GM18519 (cell line): Measurements from ENCODE around the gene RPRD1A.
"Not testable (repeated sequence)": the region's sequence is repeated elsewhere in the genome, so short reads cannot be mapped to it uniquely, and the experiment has no call there.

ENCODE experiments used
- ATAC-seq: cut with Tn5 transposase; IDR thresholded peaks from one replicate; pipeline ENCODE4 v1.9.1; 2021; ENCODE audit warnings: mild to moderate bottlenecking, moderate library complexity; ENCODE audit not compliant: unreplicated experiment, low FRiP score

The RPRD1A gene

GRCh38 chr18:36078751-36079529, 11.6 kb upstream of the RPRD1A start:
- no peak for ATAC-seq

GRCh38 chr18:36077764-36078163, 10.4 kb upstream of the RPRD1A start:
- not testable (repeated sequence) for ATAC-seq

- no peak for ATAC-seq
Measured at GRCh38 chr18:36075862-36076587, 8.7 kb upstream of the RPRD1A start.

DNA sequence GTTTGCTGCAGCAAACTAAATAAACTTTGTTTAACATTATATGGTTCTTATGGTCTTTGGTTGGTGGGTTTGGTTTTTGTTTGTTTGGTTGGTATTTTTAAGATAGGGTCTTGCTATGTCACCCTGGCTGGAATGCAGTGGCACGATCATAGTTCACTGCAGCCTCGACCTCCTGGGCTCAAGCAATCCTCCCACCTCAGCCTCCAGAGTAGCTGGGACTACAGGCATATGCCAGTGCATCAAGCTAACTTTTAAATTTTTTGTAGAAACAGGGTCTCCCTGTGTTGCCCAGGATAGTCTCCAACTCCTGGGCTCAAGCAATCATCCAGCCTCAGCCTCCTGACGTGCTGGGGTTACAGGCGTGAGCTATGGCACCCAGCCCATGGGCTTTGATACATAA, 7.1 kb upstream of the RPRD1A start:
- ATAC-seq: no peak

DNA sequence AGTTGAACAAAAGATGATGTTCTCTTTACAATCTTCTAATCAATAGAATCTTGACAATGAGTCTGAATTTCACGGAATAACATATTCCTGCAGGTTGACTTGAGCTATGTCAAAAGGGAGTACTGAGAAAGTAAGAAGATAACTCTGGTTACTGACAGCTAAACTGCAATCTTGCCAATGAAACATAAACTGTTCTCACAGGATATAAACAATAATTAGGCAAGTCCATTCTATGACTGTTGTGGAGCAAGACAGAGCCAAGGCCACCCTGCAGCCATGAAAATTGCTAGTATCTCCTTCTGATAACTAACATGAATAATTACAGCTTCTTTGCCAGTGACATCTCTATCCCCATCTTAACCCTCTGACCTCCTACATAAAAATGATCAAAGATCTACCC, 6.3 kb upstream of the RPRD1A start:
- no peak for ATAC-seq

DNA sequence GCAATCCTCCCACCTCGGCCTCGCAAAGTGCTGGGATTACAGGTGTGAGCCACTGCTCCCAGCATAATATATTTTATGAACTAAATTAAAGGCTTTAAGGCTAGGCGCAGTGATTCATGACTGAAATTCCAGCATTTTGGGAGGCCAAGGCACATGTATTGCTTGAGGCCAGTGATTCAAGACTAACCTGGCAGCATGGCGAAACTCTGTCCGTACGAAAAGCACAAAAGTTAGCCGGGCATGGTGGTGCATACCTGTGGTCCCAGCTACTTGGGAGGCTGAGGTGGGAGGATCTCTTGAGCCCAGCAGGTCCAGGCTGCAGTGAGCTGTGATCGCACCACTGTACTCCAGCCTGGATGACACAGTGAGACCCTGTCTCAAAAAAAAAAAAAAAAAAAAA, 5.0 kb upstream of the RPRD1A start:
- ATAC-seq: not testable (repeated sequence)

DNA sequence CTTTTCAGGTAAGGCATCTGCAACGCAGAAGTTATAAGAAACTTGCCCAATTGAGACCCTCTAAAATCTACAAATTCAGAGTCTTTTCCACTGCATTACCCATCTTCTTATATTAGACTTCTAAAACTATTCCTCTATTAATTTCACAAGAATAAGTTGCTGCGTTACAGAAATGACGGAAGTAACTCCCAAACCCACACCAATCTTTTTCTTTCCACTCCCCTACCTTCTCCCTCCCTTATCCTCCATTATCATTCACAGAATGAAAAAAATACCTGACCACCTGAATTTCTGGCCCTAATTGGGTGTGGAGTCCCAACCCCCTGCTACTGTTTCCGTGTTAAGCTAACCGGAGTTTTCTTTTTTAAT, 689 bp downstream of the RPRD1A start:
- ATAC-seq: no peak

- ATAC-seq: no peak
Measured at GRCh38 chr18:36066001-36066400, 1.4 kb downstream of the RPRD1A start.

GRCh38 chr18:36064809-36065079, 2.6 kb downstream of the RPRD1A start:
- ATAC-seq: not testable (repeated sequence)

DNA sequence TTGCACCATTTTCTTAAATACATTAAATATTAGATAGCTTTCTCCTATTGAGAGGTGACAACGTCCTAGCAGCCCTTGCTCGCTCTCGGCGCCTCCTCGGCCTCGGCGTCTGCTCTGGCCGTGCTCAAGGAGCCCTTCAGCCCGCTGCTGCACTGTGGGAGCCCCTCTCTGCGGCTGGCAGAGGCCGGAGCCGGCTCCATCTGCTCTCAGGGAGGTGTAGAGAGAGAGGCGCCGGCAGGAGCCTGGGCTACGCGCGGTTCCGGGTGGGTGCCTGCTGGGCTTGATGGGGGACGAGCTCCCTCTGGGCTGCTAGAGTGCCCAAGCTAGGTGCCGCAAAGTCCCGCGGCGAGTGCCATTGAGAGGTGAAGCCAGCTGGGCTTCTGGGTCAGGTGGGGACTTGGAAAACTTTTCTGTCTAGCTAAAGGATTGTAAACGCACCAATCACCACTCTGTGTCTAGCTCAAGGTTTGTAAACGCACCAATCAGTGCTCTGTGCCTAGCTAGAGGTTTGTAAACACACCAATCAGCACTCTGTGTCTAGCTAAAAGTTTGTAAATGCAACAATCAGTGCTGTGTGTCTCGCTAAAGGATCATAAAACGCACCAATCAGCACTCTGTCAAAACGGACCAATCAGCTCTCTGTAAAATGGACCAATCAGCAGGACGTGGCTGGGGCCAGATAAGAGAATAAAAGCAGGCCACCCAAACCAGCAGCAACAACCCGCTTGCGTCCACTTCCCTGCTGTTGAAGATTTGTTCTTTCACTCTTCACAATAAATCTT, 3.1 kb downstream of the RPRD1A start:
- ATAC-seq: no peak

- ATAC-seq: no peak
Measured at GRCh38 chr18:36058674-36059073, 8.7 kb downstream of the RPRD1A start.

DNA sequence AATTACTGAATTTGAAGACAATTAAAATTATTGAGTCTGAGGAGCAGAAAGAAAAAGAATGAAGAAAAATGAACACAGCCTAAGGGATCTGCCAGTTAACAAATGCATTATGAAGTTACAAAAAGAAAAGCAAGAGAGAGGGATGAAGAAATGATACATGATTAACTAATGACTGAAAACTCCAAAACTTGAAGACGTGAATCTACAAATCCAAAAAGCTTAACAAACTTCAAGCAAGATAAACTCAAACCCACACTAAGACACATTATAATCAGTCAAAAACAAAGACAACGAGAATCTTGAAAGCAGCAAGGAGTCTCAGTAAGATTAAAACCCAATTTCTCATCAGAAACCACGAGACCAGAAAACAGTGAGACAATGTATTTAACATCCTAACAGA, 15.6 kb downstream of the RPRD1A start:
- no peak for ATAC-seq

GRCh38 chr18:36050479-36050878, 16.9 kb downstream of the RPRD1A start:
- ATAC-seq: no peak

DNA sequence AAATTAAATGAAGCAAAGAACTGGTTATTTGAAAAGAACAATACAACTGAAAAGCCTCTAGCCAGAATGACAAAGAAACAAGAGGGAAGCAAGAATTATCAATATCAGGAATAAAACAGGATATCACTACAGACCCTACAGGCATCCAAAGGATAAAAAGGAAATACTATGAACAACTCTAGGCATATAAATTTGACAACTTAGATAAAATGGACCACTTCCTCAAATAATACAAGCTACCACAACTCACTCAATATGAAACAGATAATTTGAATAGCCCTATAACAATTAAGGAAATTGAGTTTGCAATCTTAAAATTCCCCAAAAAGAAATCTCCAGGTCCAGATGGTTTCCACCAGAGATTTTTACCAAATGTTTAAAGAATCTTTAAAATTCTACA, 19.8 kb downstream of the RPRD1A start:
- ATAC-seq: no peak

DNA sequence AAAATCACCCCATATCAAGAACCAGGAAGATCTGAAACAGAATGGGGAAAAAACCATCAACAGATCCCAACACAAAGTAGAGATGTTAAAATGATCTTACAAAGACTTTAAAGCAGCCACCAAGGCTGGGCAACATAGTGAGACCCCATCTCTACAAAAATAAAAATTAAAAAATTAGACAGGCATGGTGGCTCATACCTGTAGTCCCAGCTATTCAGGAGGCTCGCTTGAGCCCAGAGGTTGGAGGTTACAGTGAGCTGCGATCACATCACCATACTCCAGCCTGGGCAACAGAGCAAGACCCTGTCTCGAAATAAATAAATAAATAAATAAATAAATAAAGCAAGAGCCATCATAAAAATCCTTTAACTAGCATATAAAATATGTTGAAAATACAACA, 20.5 kb downstream of the RPRD1A start:
- ATAC-seq: no peak

GRCh38 chr18:36045241-36045991, 21.9 kb downstream of the RPRD1A start:
- no peak for ATAC-seq

GRCh38 chr18:36043153-36043552, 24.2 kb downstream of the RPRD1A start:
- ATAC-seq: no peak

DNA sequence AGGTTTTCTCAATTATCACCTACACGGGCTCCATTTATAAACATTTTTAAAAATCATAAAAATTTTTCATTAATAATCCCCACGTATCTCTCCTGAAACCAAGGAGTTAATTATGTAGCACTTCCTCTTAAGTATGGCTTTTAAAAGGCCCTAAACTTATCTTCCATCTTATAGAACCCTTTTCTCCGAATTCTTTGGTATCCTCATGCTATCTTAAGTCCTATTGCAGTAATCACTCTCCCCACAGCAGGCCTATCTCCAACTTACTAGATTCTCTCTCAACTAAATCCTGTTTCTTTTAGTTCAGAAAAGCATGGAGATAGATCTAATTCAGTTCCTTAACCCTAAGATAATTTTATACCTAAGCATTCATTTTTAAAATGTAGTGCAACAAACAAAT, 26.2 kb downstream of the RPRD1A start:
- ATAC-seq: no peak

DNA sequence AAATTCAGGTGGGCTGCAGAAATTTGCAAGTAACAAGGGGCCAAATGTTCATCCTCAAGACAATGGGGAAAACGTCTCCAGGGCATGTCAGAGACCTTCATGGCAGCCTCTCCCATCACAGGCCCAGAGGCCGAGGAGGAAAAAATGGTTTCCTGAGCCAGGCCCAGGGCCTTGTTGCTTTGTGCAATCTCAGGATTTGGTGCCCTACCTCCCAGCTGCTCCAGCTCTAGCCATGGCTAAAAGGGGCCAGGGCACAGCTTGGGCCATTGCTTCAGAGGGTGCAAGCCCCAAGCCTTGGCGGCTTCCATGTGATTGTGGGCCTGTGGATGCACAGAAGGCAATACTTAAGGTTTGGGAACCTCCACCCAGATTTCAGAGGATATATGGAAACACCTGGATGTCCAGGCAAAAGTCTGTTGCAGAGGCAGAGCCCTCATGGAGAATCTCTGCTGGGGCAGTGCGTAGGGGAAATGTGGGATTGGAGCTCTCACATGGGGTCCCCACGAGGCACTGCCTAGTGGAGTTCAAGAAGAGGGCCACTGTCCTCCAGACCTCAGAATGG, 29.2 kb downstream of the RPRD1A start:
- no peak for ATAC-seq

- no peak for ATAC-seq
Measured at GRCh38 chr18:36035253-36035652, 32.1 kb downstream of the RPRD1A start.
